ENCODE measurements around the gene CSTB.

Gene CSTB

DNA sequence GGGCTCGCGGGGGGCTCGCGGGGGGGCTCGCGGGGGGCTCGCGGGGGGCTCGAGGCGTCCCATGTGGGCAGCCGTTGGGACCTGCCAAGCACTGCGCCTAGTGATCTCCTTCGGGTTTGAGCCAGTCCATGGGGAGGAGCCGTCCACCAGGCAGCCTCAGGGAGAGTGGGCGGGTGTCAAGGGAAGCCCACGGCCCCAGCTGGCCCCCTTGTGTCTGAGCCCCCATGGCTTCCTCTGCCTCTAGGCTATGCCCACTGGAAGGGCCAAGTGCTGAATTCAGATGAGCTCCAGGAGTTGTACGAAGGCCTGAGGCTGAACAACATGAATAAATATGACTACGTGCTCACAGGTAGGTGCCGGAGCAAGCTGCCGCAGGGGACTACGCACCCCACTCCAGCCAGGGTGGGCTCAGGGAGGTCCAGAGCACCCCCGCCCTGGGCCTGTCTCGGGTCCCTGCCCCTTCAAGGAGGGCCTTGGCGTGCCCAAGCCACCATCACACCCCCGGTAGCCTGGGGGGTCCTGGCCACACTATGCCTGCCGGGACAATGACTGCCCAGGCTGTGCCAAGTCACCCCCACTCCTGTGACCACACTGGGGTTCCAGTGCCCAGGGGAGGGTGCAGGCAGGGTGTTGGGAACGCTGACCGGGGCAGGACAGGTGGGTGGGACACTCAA lies 34.5 kb downstream of the CSTB start:
- Histone ChIP-seq H3K27me3 (ENCODE audit: control insufficient read depth, insufficient read depth, low read length) (no peaks in the 10 kb centered on the region), H3K4me3 (ENCODE audit: low read length) (no peak overlapping the region), H3K36me3 (ENCODE audit: control insufficient read depth, insufficient read depth, low read length) (peaks cover 16% of the 10 kb centered on the region), H3K4me1 (ENCODE audit: control insufficient read depth, insufficient read depth, low read length) (no peaks in the 10 kb centered on the region), H3K9ac (ENCODE audit: low read length) (no peak overlapping the region), H3K27ac (ENCODE audit: low read depth, low read length) (no peak overlapping the region)

- H3K4me3 ChIP-seq (ENCODE audit: low read length), result no peak overlapping the region
- H3K27me3 ChIP-seq (ENCODE audit: control insufficient read depth, insufficient read depth, low read length), result no peaks in the 10 kb centered on the region
- H3K9ac ChIP-seq (ENCODE audit: low read length), result no peak overlapping the region
- peaks cover 12% of the 10 kb centered on the region for H3K36me3 ChIP-seq (ENCODE audit: control insufficient read depth, insufficient read depth, low read length)
- H3K4me1 ChIP-seq (ENCODE audit: control insufficient read depth, insufficient read depth, low read length), result no peaks in the 10 kb centered on the region
- H3K27ac ChIP-seq (ENCODE audit: low read depth, low read length), result no peak overlapping the region
Measured at GRCh38 chr21:43740497-43741156, 35.5 kb downstream of the CSTB start.

- H3K27ac ChIP-seq (ENCODE audit: low read depth, low read length), result no peak overlapping the region
- no peak overlapping the region for H3K4me3 ChIP-seq (ENCODE audit: low read length)
- H3K9ac ChIP-seq (ENCODE audit: low read length), result no peak overlapping the region
- H3K27me3 ChIP-seq (ENCODE audit: control insufficient read depth, insufficient read depth, low read length), result no peaks in the 10 kb centered on the region
- no peaks in the 10 kb centered on the region for H3K4me1 ChIP-seq (ENCODE audit: control insufficient read depth, insufficient read depth, low read length)
- peaks cover 14% of the 10 kb centered on the region for H3K36me3 ChIP-seq (ENCODE audit: control insufficient read depth, insufficient read depth, low read length)
Measured at GRCh38 chr21:43739621-43740435, 36.3 kb downstream of the CSTB start.

- Histone ChIP-seq H3K9ac (ENCODE audit: low read length) (no peak overlapping the region), H3K27ac (ENCODE audit: low read depth, low read length) (no peak overlapping the region), H3K27me3 (ENCODE audit: control insufficient read depth, insufficient read depth, low read length) (no peaks in the 10 kb centered on the region), H3K4me3 (ENCODE audit: low read length) (no peak overlapping the region), H3K36me3 (ENCODE audit: control insufficient read depth, insufficient read depth, low read length) (peaks cover 5% of the 10 kb centered on the region), H3K4me1 (ENCODE audit: control insufficient read depth, insufficient read depth, low read length) (no peaks in the 10 kb centered on the region)
Measured at GRCh38 chr21:43737158-43737950, 38.8 kb downstream of the CSTB start.

GRCh38 chr21:43736224-43736883 lies 39.8 kb downstream of the CSTB start:
- Histone ChIP-seq H3K9ac (ENCODE audit: low read length) (no peak overlapping the region), H3K27ac (ENCODE audit: low read depth, low read length) (no peak overlapping the region), H3K27me3 (ENCODE audit: control insufficient read depth, insufficient read depth, low read length) (no peaks in the 10 kb centered on the region), H3K4me1 (ENCODE audit: control insufficient read depth, insufficient read depth, low read length) (no peaks in the 10 kb centered on the region), H3K36me3 (ENCODE audit: control insufficient read depth, insufficient read depth, low read length) (peaks cover 5% of the 10 kb centered on the region), H3K4me3 (ENCODE audit: low read length) (no peak overlapping the region)

DNA sequence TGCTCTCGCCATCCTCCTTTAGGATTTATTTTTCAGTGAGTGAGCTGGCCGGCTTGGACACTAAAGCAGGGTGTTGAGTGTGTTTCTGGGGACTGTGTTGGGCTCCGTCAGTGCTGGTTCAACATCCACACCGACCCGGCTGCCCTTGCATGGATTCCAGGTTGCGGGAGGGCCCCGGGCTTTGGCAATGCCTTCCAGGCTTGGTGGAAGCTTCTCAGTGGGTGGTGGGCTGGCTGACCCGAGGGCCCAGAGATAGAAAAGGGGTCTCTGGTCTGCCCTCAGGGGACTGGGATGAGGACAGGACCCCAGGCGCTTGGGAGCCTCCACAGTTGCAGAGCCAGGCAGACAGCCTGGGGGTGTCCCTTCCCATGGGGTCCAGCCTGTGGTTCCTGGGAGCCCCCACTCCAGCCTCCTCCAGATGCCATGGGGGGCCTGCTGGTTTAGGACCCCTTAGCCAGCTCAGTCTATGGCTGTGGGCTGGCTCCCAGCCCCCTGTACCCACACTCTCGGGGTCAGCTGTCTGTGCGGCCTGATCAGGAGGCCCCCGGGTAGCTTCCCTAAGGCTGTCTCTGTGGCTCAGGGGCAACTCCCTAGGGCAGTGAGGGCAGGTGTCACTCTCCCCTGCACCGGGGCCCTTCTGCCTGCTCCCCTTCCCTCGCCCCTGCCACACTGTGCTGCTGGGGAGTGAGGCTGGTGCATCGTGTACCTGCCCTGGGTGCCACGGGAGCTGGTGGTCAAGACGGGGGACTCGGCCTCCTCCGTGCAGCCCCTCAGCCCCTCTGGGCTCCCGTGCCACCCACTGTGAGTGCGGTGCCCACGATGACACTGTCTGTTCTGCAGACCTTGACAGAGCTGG lies 40.6 kb downstream of the CSTB start:
- H3K4me1 ChIP-seq (ENCODE audit: control insufficient read depth, insufficient read depth, low read length), result no peaks in the 10 kb centered on the region
- peaks cover 5% of the 10 kb centered on the region for H3K36me3 ChIP-seq (ENCODE audit: control insufficient read depth, insufficient read depth, low read length)
- H3K27ac ChIP-seq (ENCODE audit: low read depth, low read length), result no peak overlapping the region
- no peaks in the 10 kb centered on the region for H3K27me3 ChIP-seq (ENCODE audit: control insufficient read depth, insufficient read depth, low read length)
- H3K4me3 ChIP-seq (ENCODE audit: low read length), result no peak overlapping the region
- H3K9ac ChIP-seq (ENCODE audit: low read length), result no peak overlapping the region

GRCh38 chr21:43734928-43735229 lies 41.2 kb downstream of the CSTB start:
- Histone ChIP-seq H3K27ac (ENCODE audit: low read depth, low read length) (no peak overlapping the region), H3K36me3 (ENCODE audit: control insufficient read depth, insufficient read depth, low read length) (peaks cover 5% of the 10 kb centered on the region), H3K9ac (ENCODE audit: low read length) (no peak overlapping the region), H3K4me1 (ENCODE audit: control insufficient read depth, insufficient read depth, low read length) (no peaks in the 10 kb centered on the region), H3K4me3 (ENCODE audit: low read length) (no peak overlapping the region), H3K27me3 (ENCODE audit: control insufficient read depth, insufficient read depth, low read length) (no peaks in the 10 kb centered on the region)

DNA sequence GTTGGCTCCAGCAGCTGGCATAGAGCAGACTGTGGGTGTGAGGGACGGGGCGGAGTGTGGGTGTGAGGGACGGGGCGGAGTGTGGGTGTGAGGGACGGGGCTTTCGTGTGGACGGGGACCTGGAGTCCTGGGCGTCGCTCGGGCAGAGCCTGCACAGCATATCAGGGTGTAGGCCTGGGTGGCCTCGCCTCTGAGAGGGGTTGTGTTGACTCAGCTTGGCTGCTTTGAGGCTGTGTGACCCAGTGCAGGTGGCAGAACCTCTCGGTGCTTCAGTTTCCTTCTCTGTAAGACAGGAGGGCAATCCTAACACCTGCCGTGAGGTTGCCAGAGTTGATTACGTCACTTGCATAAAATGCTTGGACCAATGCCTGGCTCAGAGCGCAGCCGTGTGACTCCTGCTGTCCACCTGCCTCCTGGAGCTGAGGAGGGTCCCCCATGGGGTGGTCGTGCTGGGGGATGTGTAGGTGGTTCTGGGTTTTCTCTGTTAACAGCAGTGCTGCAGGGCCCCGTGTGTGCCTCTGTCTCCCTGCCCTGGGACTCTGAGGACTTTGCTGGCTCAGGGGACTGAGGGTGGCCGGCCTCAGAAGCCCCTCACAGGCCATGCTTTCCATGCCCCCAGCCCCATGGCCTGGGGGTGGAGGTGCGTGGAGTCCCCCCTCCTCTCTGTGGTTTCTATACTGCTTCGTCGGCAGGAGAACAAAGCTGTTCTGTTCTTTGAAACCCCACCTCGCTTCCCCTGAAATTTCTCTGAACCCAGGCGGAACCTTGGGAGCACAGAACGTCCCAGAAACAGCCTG lies 41.8 kb downstream of the CSTB start:
- Histone ChIP-seq H3K36me3 (ENCODE audit: control insufficient read depth, insufficient read depth, low read length) (peaks cover 5% of the 10 kb centered on the region), H3K27ac (ENCODE audit: low read depth, low read length) (no peak overlapping the region), H3K27me3 (ENCODE audit: control insufficient read depth, insufficient read depth, low read length) (no peaks in the 10 kb centered on the region), H3K4me3 (ENCODE audit: low read length) (no peak overlapping the region), H3K4me1 (ENCODE audit: control insufficient read depth, insufficient read depth, low read length) (no peaks in the 10 kb centered on the region), H3K9ac (ENCODE audit: low read length) (no peak overlapping the region)

DNA sequence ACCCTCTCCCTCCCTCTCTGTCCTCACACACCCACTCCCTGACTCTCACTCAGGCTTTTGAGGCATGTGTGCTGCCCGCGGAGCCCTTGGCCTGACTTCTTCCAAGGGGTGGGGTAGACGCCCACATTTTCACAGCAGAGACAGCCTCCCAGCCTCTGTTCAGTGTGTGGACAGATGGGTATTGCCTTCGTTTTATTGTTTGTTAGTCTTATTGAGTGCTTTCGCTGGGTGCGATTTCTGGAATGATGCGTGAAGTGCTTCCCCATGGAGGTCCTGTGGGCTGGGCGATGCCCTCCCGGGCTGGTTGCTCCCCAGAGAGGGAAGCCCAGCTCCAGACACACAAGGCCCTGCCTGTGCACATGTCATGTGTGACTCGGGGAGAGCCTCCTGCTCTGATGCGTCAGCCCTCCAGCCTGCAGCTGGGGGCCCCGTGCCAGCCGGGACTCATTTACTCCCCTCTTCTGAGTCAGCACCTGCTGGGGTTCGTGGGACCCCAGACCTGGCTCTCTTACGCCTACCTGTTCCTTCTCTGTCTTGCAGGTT lies 42.5 kb downstream of the CSTB start:
- Histone ChIP-seq H3K27me3 (ENCODE audit: control insufficient read depth, insufficient read depth, low read length) (no peaks in the 10 kb centered on the region), H3K36me3 (ENCODE audit: control insufficient read depth, insufficient read depth, low read length) (peaks cover 5% of the 10 kb centered on the region), H3K27ac (ENCODE audit: low read depth, low read length) (no peak overlapping the region), H3K9ac (ENCODE audit: low read length) (no peak overlapping the region), H3K4me3 (ENCODE audit: low read length) (no peak overlapping the region), H3K4me1 (ENCODE audit: control insufficient read depth, insufficient read depth, low read length) (no peaks in the 10 kb centered on the region)

- H3K4me1 ChIP-seq (ENCODE audit: control insufficient read depth, insufficient read depth, low read length), result peaks cover 2% of the 10 kb centered on the region
- H3K9ac ChIP-seq (ENCODE audit: low read length), result no peak overlapping the region
- H3K27ac ChIP-seq (ENCODE audit: low read depth, low read length), result no peak overlapping the region
- H3K27me3 ChIP-seq (ENCODE audit: control insufficient read depth, insufficient read depth, low read length), result no peaks in the 10 kb centered on the region
- H3K36me3 ChIP-seq (ENCODE audit: control insufficient read depth, insufficient read depth, low read length), result peaks cover 5% of the 10 kb centered on the region
- no peak overlapping the region for H3K4me3 ChIP-seq (ENCODE audit: low read length)
Measured at GRCh38 chr21:43733060-43733459, 43.0 kb downstream of the CSTB start.
